NCI-H146 treated with DMSO at 0.1 percent for 48 hours (cell line): ENCODE data around the gene PRMT1.
A peak's percentile ranks its signal among the peaks of the same experiment; 100 is the strongest.

ENCODE experiments used
- DNase-seq: peaks from one replicate; lab custom pipeline; 2025; ENCODE audit not compliant: unreplicated experiment; lab: John Stamatoyannopoulos, UW

Gene PRMT1

DNA sequence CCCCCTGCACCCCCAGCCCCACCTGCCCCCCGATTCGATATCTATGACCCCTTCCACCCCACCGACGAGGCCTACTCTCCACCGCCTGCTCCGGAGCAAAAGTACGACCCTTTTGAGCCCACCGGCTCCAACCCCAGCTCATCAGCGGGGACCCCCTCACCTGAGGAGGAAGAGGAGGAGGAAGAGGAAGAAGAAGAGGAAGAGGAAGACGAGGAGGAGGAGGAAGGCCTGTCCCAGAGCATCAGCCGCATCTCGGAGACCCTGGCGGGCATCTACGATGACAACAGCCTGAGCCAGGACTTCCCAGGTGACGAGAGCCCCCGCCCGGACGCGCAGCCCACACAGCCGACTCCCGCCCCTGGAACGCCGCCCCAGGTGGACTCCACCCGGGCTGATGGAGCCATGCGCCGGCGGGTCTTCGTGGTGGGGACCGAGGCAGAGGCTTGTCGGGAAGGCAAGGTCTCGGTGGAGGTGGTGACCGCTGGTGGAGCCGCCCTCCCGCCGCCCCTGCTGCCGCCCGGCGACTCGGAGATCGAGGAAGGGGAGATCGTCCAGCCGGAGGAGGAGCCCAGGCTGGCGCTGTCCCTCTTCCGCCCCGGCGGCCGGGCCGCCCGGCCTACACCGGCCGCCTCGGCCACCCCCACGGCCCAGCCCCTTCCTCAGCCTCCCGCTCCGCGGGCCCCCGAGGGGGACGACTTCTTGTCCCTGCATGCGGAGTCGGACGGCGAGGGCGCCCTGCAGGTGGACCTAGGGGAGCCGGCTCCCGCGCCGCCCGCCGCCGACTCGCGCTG is 25.8 kb upstream of the PRMT1 start:
- DNase-seq = no peak

DNA sequence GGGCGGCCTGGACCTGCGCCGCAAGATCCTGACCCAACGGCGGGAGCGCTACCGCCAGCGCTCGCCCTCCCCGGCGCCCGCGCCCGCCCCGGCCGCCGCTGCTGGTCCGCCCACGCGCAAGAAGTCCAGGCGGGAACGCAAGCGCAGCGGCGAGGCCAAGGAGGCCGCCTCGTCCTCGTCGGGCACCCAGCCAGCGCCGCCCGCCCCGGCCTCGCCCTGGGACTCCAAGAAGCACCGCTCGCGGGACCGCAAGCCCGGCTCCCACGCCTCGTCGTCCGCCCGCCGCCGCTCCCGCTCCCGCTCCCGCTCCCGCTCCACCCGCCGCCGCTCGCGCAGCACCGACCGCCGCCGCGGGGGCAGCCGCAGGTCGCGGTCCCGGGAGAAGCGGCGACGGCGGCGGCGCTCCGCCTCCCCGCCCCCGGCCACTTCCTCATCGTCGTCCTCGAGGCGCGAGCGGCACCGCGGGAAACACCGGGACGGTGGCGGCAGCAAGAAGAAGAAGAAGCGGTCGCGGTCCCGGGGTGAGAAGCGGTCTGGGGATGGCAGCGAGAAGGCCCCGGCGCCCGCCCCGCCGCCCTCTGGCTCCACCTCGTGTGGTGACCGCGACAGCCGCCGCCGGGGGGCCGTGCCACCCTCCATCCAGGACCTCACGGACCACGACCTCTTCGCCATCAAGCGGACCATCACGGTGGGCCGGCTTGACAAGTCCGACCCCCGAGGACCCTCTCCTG is 25.1 kb upstream of the PRMT1 start:
- DNase-seq = no peak

DNA sequence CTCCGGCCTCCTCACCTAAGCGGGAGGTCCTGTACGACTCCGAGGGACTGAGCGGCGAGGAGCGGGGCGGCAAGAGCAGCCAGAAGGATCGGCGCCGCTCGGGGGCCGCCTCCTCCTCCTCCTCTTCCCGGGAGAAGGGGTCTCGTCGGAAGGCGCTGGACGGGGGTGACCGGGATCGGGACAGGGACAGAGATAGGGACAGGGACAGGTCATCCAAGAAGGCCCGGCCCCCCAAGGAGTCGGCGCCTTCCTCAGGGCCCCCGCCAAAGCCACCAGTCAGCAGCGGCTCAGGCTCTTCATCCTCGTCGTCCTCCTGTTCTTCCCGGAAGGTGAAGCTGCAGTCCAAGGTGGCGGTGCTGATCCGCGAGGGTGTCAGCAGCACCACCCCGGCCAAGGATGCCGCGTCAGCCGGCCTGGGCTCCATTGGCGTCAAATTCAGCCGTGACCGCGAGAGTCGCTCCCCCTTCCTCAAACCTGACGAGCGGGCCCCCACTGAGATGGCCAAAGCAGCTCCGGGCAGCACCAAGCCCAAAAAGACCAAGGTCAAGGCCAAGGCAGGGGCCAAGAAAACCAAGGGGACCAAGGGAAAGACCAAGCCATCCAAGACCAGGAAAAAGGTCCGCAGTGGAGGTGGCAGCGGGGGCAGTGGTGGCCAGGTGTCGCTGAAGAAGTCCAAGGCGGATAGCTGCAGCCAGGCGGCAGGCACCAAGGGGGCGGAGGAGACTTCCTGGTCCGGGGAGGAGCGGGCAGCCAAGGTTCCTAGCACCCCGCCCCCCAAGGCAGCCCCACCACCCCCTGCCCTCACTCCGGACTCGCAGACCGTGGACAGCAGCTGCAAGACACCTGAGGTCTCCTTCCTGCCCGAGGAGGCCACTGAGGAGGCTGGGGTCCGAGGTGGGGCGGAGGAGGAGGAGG is 24.3 kb upstream of the PRMT1 start:
- DNase-seq = no peak

DNA sequence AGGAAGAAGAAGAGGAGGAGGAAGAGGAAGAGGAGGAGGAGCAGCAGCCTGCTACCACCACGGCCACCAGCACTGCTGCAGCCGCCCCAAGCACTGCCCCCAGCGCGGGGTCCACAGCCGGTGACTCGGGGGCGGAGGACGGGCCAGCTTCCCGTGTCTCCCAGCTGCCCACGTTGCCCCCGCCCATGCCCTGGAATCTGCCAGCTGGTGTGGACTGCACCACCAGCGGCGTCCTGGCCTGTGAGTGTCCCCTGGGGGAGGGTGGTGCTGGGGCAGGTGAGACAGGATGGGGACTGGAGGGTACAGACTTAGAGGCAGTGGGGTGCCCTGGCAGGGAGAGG is 23.6 kb upstream of the PRMT1 start:
- DNase-seq = no peak

DNA sequence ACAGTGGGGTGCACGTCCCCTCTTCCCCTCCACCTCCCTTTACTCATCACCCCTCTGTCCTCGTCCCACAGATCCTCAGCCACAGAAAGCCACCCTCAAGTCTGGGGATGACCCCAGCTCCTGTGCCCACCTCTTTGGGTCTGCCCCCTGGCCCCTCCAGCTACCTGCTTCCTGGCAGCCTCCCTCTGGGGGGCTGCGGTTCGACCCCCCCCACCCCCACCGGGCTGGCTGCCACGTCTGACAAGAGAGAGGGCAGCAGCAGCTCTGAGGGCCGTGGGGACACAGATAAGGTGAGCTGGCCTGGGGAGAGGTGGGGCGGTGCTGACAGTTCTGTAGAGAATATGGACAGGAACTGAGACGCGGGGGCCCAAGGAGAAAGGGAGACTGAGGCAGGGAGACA is 22.5 kb upstream of the PRMT1 start:
- no peak for DNase-seq

DNA sequence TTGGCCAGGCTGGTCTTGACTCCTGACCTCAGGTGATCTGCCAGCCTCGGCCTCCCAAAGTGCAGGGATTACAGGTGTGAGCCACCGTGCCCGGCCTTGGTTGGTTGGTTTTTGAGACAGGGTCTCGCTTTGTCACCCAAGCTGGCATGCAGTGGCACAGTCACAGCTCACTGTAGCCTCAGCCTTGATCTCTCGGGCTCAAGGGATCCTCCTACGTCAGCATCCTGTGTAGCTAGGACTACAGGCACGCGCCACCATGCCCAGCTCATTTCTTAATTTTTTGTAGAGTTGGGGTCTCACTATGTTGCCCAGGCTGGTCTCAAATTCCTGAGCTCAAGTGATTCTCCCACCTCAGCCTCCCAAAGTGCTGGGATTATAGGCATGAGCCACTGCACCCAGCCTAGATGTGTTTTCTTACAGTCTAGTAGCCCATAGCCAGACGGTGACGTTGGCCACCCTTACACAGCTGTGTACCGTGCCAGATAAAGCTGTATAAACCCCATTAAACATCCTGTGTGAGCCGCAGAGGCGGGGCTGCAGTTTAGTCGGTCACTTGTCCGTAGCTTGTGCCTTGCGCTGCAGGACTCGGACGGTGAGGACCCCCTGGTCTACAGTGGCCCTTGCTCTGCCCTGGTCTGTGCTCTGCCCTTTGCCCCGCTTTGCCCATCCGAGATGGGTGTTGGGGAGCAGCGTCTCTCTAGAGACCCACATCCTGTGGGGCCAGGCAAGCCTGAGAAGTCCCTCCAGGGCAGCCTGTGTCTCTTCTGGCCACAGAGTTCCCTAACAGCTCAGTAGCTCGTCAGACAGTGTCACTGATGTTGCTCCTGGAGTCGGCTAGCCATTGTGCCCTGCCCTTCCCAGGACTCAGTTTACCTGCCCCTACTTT is 21.3 kb upstream of the PRMT1 start:
- no peak for DNase-seq

DNA sequence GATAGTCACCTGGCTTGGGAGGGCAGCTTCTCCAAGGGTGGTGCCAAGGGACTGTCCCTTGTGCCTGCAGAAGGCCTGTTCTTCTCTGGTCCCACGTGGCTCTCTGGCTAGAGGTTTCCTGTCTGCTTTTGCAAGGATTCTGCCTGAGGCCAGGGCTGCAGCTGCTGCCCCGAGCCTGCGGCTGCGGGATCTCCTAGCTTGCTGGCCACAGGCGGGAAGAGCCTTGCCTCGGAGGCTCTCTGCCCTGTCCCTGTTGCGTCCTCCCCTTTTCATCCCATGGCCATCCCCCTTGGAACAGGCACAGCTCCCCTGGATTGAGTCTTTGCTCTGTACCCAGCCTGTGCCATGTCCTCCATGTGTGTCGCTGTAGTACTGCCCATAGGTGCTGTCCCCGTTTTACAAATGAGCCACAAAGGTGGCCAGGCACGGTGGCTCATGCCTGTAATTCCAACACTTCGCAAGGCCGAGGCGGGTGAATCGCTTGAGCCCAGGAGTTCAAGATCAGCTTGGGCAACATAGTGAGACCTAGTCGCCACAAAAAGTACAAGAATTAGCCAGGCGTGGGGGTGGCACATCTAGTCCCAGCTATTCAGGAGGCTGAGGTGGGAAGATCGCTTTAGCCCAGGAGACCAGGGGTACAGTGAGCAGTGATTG is 20.5 kb upstream of the PRMT1 start:
- no peak for DNase-seq

DNA sequence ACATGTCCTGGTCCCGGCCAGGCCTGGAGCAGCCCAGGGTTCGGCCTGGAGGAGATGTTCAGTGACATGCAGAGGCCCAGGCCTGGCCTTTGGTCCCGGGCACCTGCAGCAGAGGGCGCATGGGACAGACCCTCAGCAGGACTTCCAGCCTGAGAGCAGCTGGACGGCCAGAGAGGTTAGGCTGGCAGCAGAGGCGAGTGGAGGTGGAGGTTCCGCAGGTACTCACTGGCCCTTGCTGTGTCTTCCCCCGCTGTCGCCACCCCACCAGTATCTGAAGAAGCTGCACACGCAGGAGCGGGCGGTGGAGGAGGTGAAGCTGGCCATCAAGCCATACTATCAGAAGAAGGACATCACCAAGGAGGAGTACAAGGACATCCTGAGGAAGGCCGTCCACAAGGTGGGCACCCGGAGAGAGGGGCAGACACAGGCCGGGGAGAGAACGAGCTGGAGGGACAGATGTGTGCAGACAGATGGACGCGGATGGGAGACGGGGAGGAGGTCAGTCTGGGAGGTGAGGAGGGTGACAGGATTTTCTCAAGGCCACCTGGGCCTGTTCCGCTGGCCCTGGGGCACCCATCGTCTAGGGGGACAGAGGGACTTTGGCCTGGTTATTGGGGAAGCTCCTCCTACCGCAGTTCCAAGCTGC is 19.5 kb upstream of the PRMT1 start:
- no peak for DNase-seq

DNA sequence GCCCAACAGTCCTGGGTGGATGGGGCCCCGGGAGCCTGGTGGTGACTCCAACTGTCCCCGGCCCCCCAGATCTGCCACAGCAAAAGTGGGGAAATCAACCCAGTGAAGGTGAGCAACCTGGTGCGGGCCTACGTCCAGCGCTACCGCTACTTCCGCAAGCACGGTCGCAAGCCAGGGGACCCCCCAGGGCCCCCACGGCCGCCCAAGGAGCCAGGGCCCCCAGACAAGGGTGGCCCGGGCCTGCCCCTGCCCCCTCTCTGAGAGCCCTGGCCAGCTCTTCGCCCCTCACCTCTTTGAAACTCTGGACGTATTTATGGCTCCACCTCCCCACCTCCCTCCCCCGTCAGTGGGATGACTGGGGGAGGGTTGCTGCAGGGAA is 18.9 kb upstream of the PRMT1 start:
- DNase-seq = no peak

DNA sequence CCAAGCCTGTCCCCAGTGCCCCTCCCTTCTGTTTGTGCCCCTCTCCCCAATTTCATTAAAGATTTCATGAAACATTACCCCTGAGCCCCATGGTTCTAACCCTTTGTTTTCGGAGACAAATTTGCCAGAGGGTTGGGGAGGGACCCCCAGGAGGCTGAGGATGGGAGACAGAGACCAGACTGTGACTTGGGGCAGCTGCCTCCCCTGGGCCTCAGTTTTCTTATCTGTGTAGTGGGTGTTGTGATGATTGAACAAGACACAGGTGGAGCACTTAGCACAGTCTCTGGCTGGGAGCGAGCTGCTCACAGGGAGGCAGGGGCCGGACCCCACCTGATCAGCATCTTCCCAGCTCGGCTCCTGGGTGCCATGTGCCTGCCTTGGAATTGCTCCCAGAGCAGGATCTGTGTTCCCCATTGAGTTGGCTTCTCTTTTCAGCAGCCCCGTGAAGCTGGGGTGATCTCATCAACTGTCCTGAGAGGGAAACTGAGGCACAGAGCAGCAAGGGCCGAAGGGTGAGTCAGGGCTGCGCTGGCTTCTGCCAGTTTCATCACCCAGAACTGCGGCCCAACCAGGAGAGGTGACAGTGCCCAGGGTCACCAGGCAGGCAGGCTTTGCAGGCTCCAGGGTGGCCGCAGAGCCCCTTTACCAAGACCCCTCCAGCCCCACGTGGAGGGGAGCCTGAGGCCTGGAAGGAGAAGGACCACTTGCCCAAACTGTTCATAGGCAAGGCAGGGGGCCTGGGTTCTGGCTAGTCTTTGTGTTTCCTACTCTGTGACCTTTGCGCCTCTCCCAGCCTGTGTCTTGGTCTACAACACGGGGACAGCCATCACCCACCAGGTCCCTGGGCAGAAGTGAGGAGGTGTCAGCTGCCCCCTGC is 18.3 kb upstream of the PRMT1 start:
- no peak for DNase-seq

DNA sequence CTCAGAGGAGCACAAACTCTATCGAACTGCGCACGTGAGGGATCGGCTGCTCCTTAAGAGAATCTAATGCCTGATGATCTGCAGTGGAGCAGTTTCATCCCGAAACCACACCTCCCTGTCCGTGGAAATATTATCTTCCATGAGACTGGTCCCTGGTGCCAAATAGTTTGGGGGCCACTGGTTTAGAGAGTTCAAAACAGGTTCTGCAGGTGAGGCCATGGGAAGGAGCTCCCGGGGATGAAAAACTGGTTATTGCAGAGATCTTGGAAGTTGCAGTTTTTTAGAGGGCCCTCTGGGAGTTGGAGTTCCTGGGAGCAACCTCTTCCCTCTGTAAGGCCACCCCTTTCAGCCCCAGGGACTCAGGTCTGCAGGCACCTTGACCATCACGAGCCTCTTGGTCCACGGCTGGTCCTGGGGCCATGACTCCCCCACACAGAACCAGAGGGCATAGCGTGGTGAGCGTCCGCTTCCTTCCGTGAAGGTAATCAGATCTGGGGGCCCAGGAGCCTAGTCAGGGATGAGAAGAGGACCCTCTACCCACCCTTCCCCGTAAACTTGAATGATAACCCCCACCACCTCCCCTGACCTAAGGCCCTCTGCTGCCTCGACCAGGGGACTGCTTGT is 16.6 kb upstream of the PRMT1 start:
- DNase-seq = no peak

DNA sequence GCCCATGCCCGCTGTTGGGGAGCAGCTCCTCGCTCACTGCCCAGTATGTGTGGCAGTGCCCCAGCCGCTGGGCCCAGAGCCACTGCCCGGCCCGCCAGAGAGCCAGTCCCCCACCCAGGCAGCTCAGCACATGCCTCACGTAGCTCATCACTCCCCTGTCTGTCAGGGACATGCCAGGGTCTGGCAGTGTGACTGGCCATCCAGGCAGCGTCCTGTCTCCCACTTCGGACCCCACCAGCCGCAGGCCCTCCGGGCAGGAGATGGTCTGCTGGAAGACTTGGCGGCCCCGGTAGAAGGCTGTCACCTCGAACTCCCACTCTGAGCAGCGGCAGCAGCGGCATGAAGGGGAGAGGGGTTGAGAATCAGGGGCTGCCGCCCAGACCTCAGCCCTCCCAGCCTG is 15.1 kb upstream of the PRMT1 start:
- DNase-seq = no peak

DNA sequence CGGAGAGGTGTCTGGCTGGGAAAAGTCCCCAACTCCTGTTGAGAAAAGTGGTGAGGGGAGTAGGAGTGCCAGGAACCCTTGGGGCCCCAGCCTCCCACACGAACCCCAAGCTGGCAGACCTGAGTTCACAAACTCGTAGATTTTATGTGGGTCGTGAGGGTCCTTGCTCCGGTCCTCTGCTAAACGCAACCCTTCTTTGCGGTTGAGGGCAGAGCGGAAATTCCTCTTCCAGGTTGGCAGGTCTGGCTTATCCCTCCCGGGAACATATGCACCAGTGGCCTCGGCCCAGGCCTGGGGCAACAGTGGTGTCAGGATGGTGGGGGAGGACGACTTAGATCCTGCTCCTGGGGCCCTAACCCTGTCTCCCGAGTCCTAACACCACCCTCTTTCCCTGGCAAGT is 13.8 kb upstream of the PRMT1 start:
- DNase-seq = no peak

DNA sequence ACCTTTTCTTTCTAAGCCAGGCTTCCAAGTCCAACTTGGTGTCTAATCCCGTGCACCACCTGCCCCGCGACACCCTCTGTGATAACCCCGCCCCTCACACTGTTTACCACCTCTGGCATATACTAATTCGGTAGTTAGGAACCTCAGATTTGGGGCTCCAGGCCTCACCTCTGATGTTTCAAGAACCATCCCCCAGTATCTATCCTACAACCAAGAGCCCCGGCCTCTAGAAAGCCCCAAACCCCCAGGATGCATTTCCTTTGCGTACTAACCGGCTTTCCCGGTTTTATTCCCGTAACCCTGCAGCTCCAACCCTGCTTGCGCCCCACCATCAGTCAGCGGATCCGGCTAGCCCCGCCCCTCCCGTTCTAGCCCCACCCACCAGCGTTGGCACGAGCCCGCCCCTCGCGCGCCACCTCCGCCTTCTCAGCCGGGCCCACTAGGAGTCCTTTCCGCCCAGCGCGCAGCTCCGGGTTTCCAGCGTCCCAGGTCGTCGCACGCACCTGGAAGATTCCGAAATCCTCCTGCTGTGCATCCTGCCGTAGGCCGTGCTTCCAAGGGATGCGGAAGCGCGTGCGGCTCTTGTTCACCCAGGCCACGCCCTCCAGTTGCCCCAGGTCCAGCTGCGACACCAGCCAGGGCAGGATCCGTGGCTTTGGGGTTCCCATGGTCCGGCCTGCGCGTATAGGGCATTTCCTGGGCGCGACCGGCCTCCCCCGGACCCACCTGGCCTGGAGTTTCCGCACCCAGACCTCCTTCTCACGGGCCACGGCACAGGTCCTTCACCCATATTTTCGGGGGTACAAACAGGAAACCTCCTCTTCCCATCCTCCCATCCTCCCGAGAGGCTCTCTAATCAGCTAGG is 12.7 kb upstream of the PRMT1 start:
- DNase-seq = peak; percentile 90

DNA sequence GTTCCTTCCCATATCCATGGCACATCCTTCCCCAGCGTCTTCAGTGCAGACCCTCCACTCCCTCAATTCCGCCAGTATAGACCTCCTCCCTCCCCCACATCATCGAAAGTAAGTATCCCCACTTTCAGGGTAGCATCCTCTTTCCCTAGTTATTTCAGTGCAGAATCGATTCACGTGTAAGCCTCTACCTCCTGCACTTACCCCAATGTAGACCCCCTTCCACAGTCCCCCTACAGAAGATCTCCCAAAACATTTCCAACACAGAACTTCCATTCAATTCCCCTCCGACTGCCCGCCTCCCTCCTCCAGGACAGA is 12.1 kb upstream of the PRMT1 start:
- no peak for DNase-seq

DNA sequence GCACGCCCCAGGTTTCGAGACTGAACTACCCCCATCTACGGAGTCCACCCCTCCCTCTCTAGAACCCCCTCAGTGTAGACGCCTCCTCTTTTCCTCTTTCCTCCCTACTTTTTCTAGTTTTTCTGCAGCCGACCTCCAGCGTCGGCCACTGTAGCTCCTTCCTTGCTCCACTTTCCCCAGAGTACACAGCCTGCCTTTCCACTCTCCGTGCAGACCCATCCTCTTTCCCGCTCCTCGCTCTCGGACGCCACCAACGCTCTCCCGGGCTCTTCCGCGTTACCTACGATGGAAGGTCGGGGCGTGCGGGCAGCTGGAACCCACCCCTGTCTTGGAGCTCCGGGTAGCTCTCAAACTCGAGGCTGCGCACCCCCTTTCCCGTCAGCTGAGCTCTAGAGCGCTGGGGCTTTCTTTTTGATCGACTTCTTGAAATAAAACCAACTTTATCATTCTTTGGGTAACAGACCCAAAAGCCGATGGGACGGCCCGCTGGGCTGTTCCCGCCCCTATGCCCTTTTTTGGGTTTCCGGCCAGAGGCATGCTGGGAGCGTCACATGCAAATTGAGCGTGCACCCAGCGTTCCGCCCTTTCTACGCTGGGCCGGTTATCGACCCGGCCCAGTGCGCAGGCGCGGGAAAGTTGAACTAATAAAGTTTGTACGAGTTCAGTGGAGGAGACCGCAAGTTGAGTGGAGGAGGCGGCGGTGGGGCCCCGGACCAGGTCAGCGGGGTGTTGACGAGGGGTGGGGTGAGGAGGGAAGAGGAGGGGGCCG is 11.5 kb upstream of the PRMT1 start, which contains the start of the genes BCL2L12 and IRF3:
Gene BCL2L12, plus strand, starts transcription at position 583 of the 769 bp plus-strand sequence. CDS start 760 bp downstream, outside the sequence.
Gene IRF3, minus strand, starts transcription at position 507 of the 769 bp plus-strand sequence. CDS start 1,019 bp downstream, outside the sequence.
- peak; percentile 92 for DNase-seq

DNA sequence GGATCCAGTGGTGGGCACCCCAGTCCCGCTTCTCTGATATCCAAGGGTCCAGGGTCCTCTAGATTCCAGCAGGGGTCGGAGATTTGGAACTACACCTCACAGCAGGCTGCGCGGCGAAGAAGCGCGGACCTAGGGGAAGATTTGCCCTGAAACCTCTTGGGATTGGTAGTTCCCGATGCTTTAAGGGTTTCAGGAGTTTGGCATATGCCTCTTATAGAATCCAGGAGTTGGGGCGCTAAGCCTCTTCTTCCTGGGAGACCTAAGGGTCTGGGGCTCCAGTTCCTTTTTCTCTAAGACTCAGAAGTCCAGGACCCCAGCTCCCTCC is 11.0 kb upstream of the PRMT1 start:
- no peak for DNase-seq
